HepG2 (cell line): ENCODE results near the gene SCAF8. TPM values are rescaled to one million over a fixed set of nuclear protein-coding genes. Genes with fewer than 3 reads are reported as not detected.

ENCODE experiments used
- ATAC-seq: fragments of 200-7000 bp; cut with Tn5 transposase; 3 replicates; pipeline ENCODE4 v1.9.1; 2020; ENCODE audit warnings: mild to moderate bottlenecking, moderate library complexity
- BruUV-seq: library from RNA; stranded (reverse); fragments of 400-500 nt; replicated peaks from 2 replicates; lab custom pipeline; 2021; lab: Mats Ljungman, UMichigan
- CTCF ChIA-PET: fragments of 300-600 bp; formaldehyde crosslinking; extraction: SDS; loops from one replicate; lab custom pipeline; 2021; ENCODE audit warnings: low total read pairs, inconsistent platforms, low intra/inter-chr PET ratio; lab: Yijun Ruan, JAX
- POLR2A ChIA-PET: fragments of 350-600 bp; sonication (Branson Sonifier 250); formaldehyde crosslinking; loops from one replicate; lab custom pipeline; 2020; ENCODE audit warnings: antibody characterized with exemption, inconsistent platforms; lab: Yijun Ruan, JAX
- DNase-seq: peaks from one replicate; pipeline ENCODE4 v3.0.0-alpha.2; 2015; ENCODE audit warnings: low spot score
- FAIRE-seq: peaks from 3 replicates; lab custom pipeline; 2011; peaks lifted over from hg19 to GRCh38; lab: Jason Lieb, UNC
- H2AFZ ChIP-seq: one replicate; pipeline ENCODE4 v1.6.1; 2011; ENCODE audit warnings: low read length, inconsistent platforms
- H3K27ac ChIP-seq: fragments of 300-600 bp; 3 replicates; pipeline ENCODE4 v1.8.0; 2011; ENCODE audit warnings: mixed run types, mild to moderate bottlenecking, mixed read lengths, low read length, inconsistent platforms; ENCODE audit not compliant: insufficient read depth; ENCODE audit errors: extremely low read length
- H3K27me3 ChIP-seq, 2 experiments: fragments of 200-600 bp in 1 of 2; 2 replicates in 1 of 2; 3 replicates in 1 of 2; pipeline versions ENCODE4 v1.6.0 to v1.8.0; 2011; ENCODE audit warnings: low read length in 2 of 2, mild to moderate bottlenecking in 2 of 2, moderate library complexity in 2 of 2, inconsistent platforms in 1 of 2; ENCODE audit not compliant: insufficient read depth in 2 of 2, control insufficient read depth in 1 of 2
- H3K36me3 ChIP-seq, 2 experiments: fragments of 200-600 bp in 1 of 2; replicated peaks in 1 of 2; 2 replicates in 1 of 2; 3 replicates in 1 of 2; pipeline versions ENCODE4 v1.5.1 to v1.8.0; 2011; ENCODE audit warnings: low read length in 2 of 2, inconsistent platforms in 1 of 2; ENCODE audit not compliant: insufficient read depth in 2 of 2, control insufficient read depth in 1 of 2
- H3K4me1 ChIP-seq: 2 replicates; pipeline ENCODE4 v1.5.1; 2012; ENCODE audit warnings: low read length, inconsistent platforms; ENCODE audit not compliant: insufficient read depth
- H3K4me2 ChIP-seq: 2 replicates; pipeline ENCODE4 v1.6.0; 2011; ENCODE audit warnings: low read depth, low read length, inconsistent platforms
- H3K4me3 ChIP-seq, 3 experiments: fragments of 200-600 bp in 1 of 3; sonication (generic), shearing (Covaris generic) in 1 of 3; replicated peaks in 1 of 3; 2 replicates each; pipeline ENCODE4 v1.5.1; 2011 to 2016; ENCODE audit warnings: low read length in 3 of 3, inconsistent platforms in 2 of 3, low read depth in 2 of 3, mild to moderate bottlenecking in 2 of 3, control low read depth in 1 of 3, mixed read lengths in 1 of 3; ENCODE audit not compliant: insufficient read depth in 1 of 3
- H3K79me2 ChIP-seq: one replicate; pipeline ENCODE4 v1.6.1; 2011; ENCODE audit warnings: low read length, inconsistent platforms; ENCODE audit not compliant: insufficient read depth
- H3K9ac ChIP-seq: 2 replicates; pipeline ENCODE4 v1.6.0; 2011; ENCODE audit warnings: mild to moderate bottlenecking, low read depth, low read length, inconsistent platforms; ENCODE audit not compliant: insufficient read depth
- H3K9me3 ChIP-seq: 2 replicates; pipeline ENCODE4 v1.5.1; 2012; ENCODE audit warnings: mild to moderate bottlenecking, low read length
- H4K20me1 ChIP-seq: 2 replicates; pipeline ENCODE4 v1.6.0; 2011; ENCODE audit warnings: inconsistent platforms, mild to moderate bottlenecking, low read length, moderate library complexity; ENCODE audit not compliant: insufficient read depth
- ASH2L ChIP-seq: fragments of 300-600, 200-600 bp; sonication (generic); IDR thresholded peaks from 2 replicates; pipeline ENCODE4 v1.7.0; 2017; ENCODE audit warnings: low read depth, mild to moderate bottlenecking, moderate library complexity, mixed read lengths, low read length; ENCODE audit not compliant: insufficient read length
- NFKB2 ChIP-seq: sonication (generic); formaldehyde crosslinking; IDR thresholded peaks from 2 replicates; pipeline ENCODE4 v1.4.0; 2020; ENCODE audit warnings: missing genetic modification reagents, borderline replicate concordance
- RBM22 ChIP-seq: fragments of 200-400 bp; formaldehyde crosslinking; optimal IDR thresholded peaks from 2 replicates; pipeline ENCODE3; 2017; ENCODE audit warnings: mild to moderate bottlenecking, low read length, moderate library complexity
- ZBTB33 ChIP-seq: sonication (generic); formaldehyde crosslinking; IDR thresholded peaks from 2 replicates; pipeline ENCODE4 v1.4.0; 2020; ENCODE audit warnings: missing genetic modification reagents
- ZNF121 ChIP-seq: sonication (generic); formaldehyde crosslinking; IDR thresholded peaks from 2 replicates; pipeline ENCODE4 v1.5.0; 2020; ENCODE audit warnings: mild to moderate bottlenecking, missing genetic modification reagents
- ZNF138 ChIP-seq: sonication (generic); formaldehyde crosslinking; IDR thresholded peaks from 2 replicates; pipeline ENCODE4 v1.5.0; 2020; ENCODE audit warnings: mild to moderate bottlenecking, low read depth, missing genetic modification reagents
- WGBS: methylation state at CpG from one replicate; pipeline ENCODE4 v1.1.6; 2017; ENCODE audit warnings: low lambda C conversion rate; 5-methylcytosine and 5-hydroxymethylcytosine counted together
- in situ Hi-C: cut with HindIII; loops from 2 replicates; pipeline ENCODE4 v1.10.0; 2017; ENCODE audit warnings: low pct_unique_long_range_greater_than_20kb; ENCODE audit not compliant: extremely low pct_ligation_motif_present
- intact Hi-C: fragments of 100-400 bp; cut with micrococcal nuclease; formaldehyde crosslinking; loops from one replicate; pipeline ENCODE4 v1.10.0; 2022; ENCODE audit not compliant: unreplicated experiment
- polyA plus RNA-seq, 8 experiments: library from polyadenylated mRNA; depleted of rRNA in 3 of 8; stranded (reverse) in 7 of 8; unstranded in 1 of 8; fragments of >200 nt; fragmentation: Illumina TruSeq in 4 of 8; extraction: Trizol in 4 of 8; gene quantifications; 2 replicates each; pipeline versions ENCODE4 v1.2.1 to v1.2.3, GENCODE V29; 2011 to 2016; ENCODE audit warnings: low read depth in 4 of 8, missing spikeins in 1 of 8, mixed read lengths in 1 of 8; ENCODE audit not compliant: insufficient read depth in 1 of 8
- total RNA-seq, 5 experiments: library from RNA; depleted of rRNA; stranded (reverse); fragments of >200 nt; fragmentation: Illumina TruSeq; extraction: Trizol; gene quantifications; 2 replicates each; pipeline ENCODE4 v1.2.3, GENCODE V29; 2016; ENCODE audit warnings: low read depth in 1 of 5

Gene SCAF8
- total and polyA plus RNA-seq, 2 of the 13 experiments (the other 11 are each of a cell fraction or from before 2014, with no cell fraction given), result 15.3 to 40.8 TPM

DNA sequence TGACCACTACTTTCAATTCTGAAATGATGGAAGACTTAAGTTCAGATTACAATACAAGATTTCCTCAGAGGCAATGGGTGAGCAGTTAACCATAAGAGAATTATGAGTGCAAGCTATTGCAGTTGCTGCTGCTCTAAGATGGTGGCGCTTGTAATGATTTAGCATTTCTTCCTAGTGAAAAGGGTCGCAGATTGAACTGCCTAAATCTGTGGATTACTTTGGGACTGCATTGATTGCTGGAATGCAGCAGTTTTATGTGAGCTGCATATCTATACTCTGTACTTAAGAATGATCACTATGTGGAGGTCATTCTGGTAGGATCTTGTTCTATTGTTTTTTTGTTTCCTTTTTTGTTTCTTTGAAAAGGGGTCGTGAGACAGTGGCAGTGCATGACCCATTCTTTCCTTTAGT, 5.3 kb downstream of the SCAF8 start:
- Histone ChIP-seq H2AFZ (no peak overlapping the region), H3K9me3 (no peaks in the 10 kb centered on the region), H3K27ac (no peak overlapping the region), H3K9ac (no peak overlapping the region), H3K4me2 (peak overlapping the region; percentile 16; the same call in 1 of the 2 replicates), H3K4me1 (peaks cover 86% of the 10 kb centered on the region), H3K27me3 (no peaks in the 10 kb centered on the region; a peak in 2 of 5 replicates), H3K79me2 (peaks cover 93% of the 10 kb centered on the region), H3K36me3 (peaks cover 7 to 44% of the 10 kb centered on the region in 2 experiments; a peak in 4 of 5 replicates), H3K4me3 (no peak overlapping the region), H4K20me1 (peaks cover 92% of the 10 kb centered on the region)
- in situ Hi-C loops (no loop called here), intact Hi-C loops (no loop called here)
- no peak for FAIRE-seq
- TF ChIP-seq NFKB2 (CRISPR knock-in tag) (no peak), RBM22 (peak; percentile 62), ASH2L (peak; percentile 29)
- ChIA-PET POLR2A (interaction anchor here (0.9 kb wide), 1 partner anchor 13 kb away, joined by 3 read pairs; no protein-coding TSS in a partner anchor), CTCF (no interaction called here)
- no peak for ATAC-seq
- DNase-seq, result no peak
- no TSS peak for BruUV-seq
- WGBS, result 89% methylated on average over 3 of the region's 3 CpGs

DNA sequence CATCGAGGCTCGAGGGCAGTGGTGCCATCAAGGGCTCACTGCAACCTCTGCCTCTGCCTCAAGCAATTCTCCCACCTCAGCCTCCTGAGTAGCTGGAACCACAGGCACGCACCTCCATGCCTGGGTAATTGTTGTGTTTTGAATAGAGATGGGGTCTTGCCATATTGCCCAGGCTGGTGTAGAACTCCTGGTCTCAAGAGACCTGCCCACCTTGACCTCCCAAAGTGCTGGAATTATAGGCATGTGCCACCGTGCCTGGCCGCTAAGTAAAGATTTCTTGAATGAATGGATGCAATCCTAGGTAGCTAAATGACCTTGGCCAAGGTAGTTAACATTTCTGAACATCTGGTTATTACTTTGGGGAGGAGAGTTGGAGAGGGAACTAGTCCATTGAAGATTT, 7.4 kb downstream of the SCAF8 start:
- Histone ChIP-seq H3K4me3 (no peak overlapping the region), H4K20me1 (peaks cover 96% of the 10 kb centered on the region), H2AFZ (no peak overlapping the region), H3K4me2 (no peak overlapping the region), H3K36me3 (peaks cover 7 to 44% of the 10 kb centered on the region in 2 experiments; a peak in 4 of 5 replicates), H3K27ac (no peak overlapping the region), H3K79me2 (peaks cover 97% of the 10 kb centered on the region), H3K27me3 (no peaks in the 10 kb centered on the region), H3K9me3 (no peaks in the 10 kb centered on the region), H3K4me1 (peaks cover 82% of the 10 kb centered on the region), H3K9ac (no peak overlapping the region)
- TF ChIP-seq ZNF138 (CRISPR knock-in tag) (no peak), ZBTB33 (peak; percentile 73), ZNF121 (CRISPR knock-in tag) (peak; percentile 82)
- FAIRE-seq (no peak), ATAC-seq (no peak), DNase-seq (no peak)
- 93% methylated on average over 5 of the region's 5 CpGs for whole genome bisulfite sequencing
- no TSS peak for BruUV-seq
- CTCF ChIA-PET, result no interaction called here
- in situ Hi-C loops, result no loop called here
- intact Hi-C loops, result no loop called here
- POLR2A ChIA-PET, result no interaction called here
